A549 (cell line): ENCODE measurements around the gene NGFR. TPM values are rescaled to one million over a fixed set of nuclear protein-coding genes. Genes with fewer than 3 reads are reported as not detected.

Experiments
- ATAC-seq, 2 experiments: fragments of 200-7000 bp in 1 of 2; fragments of >200 bp in 1 of 2; cut with Nextera tagmentation in 1 of 2; cut with Tn5 transposase in 1 of 2; 3 replicates each; pipeline versions ENCODE4 v1.8.0 to v1.9.1; 2018 to 2020; ENCODE audit warnings: mild to moderate bottlenecking in 1 of 2, moderate library complexity in 1 of 2
- CTCF ChIA-PET: fragments of 300-600 bp; sonication (Branson Sonifier 250); formaldehyde crosslinking; extraction: SDS; loops from one replicate; lab custom pipeline; 2021; ENCODE audit warnings: antibody characterized with exemption, inconsistent platforms; lab: Yijun Ruan, JAX
- POLR2A ChIA-PET: fragments of 350-600 bp; formaldehyde crosslinking; extraction: SDS; loops from one replicate; lab custom pipeline; 2021; ENCODE audit warnings: antibody characterized with exemption, inconsistent platforms; lab: Yijun Ruan, JAX
- DNase-seq, 2 experiments: peaks; one replicate each; pipeline versions ENCODE4 v3.0.0 to v3.0.0-alpha.2; 2011 to 2016; ENCODE audit warnings: low read depth in 1 of 2, low spot score in 1 of 2
- FAIRE-seq: peaks from 2 replicates; lab custom pipeline; 2011; peaks lifted over from hg19 to GRCh38; lab: Jason Lieb, UNC
- H3K27ac ChIP-seq, 2 experiments: fragments of >200 bp; sonication (Bioruptor Twin); formaldehyde crosslinking; 3 replicates each; pipeline ENCODE4 v1.5.1; 2016 to 2017
- H3K4me1 ChIP-seq: fragments of >200 bp; sonication (Bioruptor Twin); formaldehyde crosslinking; 3 replicates; pipeline ENCODE4 v1.6.1; 2016
- H3K4me2 ChIP-seq: fragments of >200 bp; sonication (Bioruptor Twin); formaldehyde crosslinking; 3 replicates; pipeline ENCODE4 v1.6.1; 2016
- H3K4me3 ChIP-seq: fragments of >200 bp; sonication (Bioruptor Twin); formaldehyde crosslinking; 3 replicates; pipeline ENCODE4 v1.5.1; 2016
- H3K9me3 ChIP-seq: fragments of >200 bp; sonication (Bioruptor Twin); formaldehyde crosslinking; 3 replicates; pipeline ENCODE4 v1.6.1; 2016
- BCL3 ChIP-seq: fragments of >200 bp; sonication (Bioruptor Twin); formaldehyde crosslinking; IDR thresholded peaks from 3 replicates; pipeline ENCODE4 v1.6.1; 2016
- CBX8 ChIP-seq: fragments of 200-600 bp; sonication (generic); IDR thresholded peaks from 2 replicates; pipeline ENCODE4 v1.6.1; 2016
- CHD4 ChIP-seq: fragments of 200-600 bp; sonication (generic); IDR thresholded peaks from 2 replicates; pipeline ENCODE4 v1.6.1; 2016; ENCODE audit warnings: antibody characterized with exemption, mild to moderate bottlenecking, borderline replicate concordance
- EHF ChIP-seq: fragments of 250-450 bp; sonication (Bioruptor Pico); IDR thresholded peaks from 2 replicates; pipeline ENCODE4 v1.5.0; 2020; ENCODE audit warnings: mild to moderate bottlenecking
- FOXS1 ChIP-seq: fragments of 250-450 bp; sonication (Bioruptor Pico); IDR thresholded peaks from 2 replicates; pipeline ENCODE4 v1.5.0; 2020; ENCODE audit warnings: mild to moderate bottlenecking, moderate library complexity
- HES2 ChIP-seq: fragments of >200 bp; sonication (Bioruptor Twin); formaldehyde crosslinking; IDR thresholded peaks from 2 replicates; pipeline ENCODE4 v1.6.1; 2016
- HMGXB4 ChIP-seq: fragments of 250-450 bp; sonication (Bioruptor Pico); IDR thresholded peaks from 2 replicates; pipeline ENCODE4 v1.5.0; 2021; ENCODE audit warnings: mild to moderate bottlenecking, moderate library complexity, borderline replicate concordance
- MAZ ChIP-seq: fragments of 150-350 bp; IDR thresholded peaks from 2 replicates; pipeline ENCODE4 v1.6.1; 2014; ENCODE audit warnings: antibody characterized with exemption, low read depth, low read length, borderline replicate concordance
- RARB ChIP-seq: fragments of 250-450 bp; sonication (Bioruptor Pico); IDR thresholded peaks from 2 replicates; pipeline ENCODE4 v1.8.0; 2021; ENCODE audit warnings: mild to moderate bottlenecking, moderate library complexity
- RCOR1 ChIP-seq: fragments of 150-350 bp; IDR thresholded peaks from 2 replicates; pipeline ENCODE4 v1.6.1; 2014; ENCODE audit warnings: antibody characterized with exemption, low read length, low read depth
- RNF2 ChIP-seq: fragments of 200-600 bp; sonication (generic); IDR thresholded peaks from 2 replicates; pipeline ENCODE4 v1.6.1; 2016; ENCODE audit warnings: low read depth, mild to moderate bottlenecking, antibody characterized with exemption, moderate library complexity, borderline replicate concordance
- SMC3 ChIP-seq: fragments of >200 bp; sonication (Bioruptor Twin); formaldehyde crosslinking; IDR thresholded peaks from 3 replicates; pipeline ENCODE4 v1.6.1; 2018; ENCODE audit warnings: inconsistent platforms
- TFCP2L1 ChIP-seq: fragments of 250-450 bp; sonication (Bioruptor Pico); IDR thresholded peaks from 2 replicates; pipeline ENCODE4 v1.5.0; 2021; ENCODE audit warnings: mild to moderate bottlenecking
- WGBS: methylation state at CpG from one replicate; pipeline ENCODE4 v1.1.6; 2017; ENCODE audit errors: missing lambda C conversion rate; 5-methylcytosine and 5-hydroxymethylcytosine counted together
- polyA plus RNA-seq, 4 experiments: library from polyadenylated mRNA; depleted of rRNA in 3 of 4; stranded (reverse); fragments of >200 nt; fragmentation: RNase III in 1 of 4; extraction: RNeasy Plus Mini Kit Qiagen cat#74134 plus additional on column Dnase treatment in 1 of 4; gene quantifications; 2 replicates in 3 of 4; 3 replicates in 1 of 4; pipeline ENCODE4 v1.2.3, GENCODE V29; 2011 to 2017

NGFR gene
- polyA plus RNA-seq, 2 of the 4 experiments (the other 2 are of a cell fraction): 0.13 to 0.18 TPM

GRCh38 chr17:49516180-49516579 is 21.1 kb downstream of the NGFR start:
- no peak overlapping the region for H3K4me2 ChIP-seq
- CTCF ChIA-PET: interaction anchor here (1.0 to 15.6 kb wide), 7 partner anchors 10 to 108 kb away, joined by 3 to 214 read pairs (median 5); partner anchors contain the start of gene NGFR
- TF ChIP-seq RARB (CRISPR knock-in tag) (no peak), MAZ (no peak), FOXS1 (no peak), BCL3 (no peak), CHD4 (no peak), EHF (CRISPR knock-in tag) (no peak), TFCP2L1 (CRISPR knock-in tag) (no peak)
- H3K27ac ChIP-seq: no peak overlapping the region
- WGBS: 65% methylated on average over 5 of the region's 5 CpGs
- H3K9me3 ChIP-seq: no peaks in the 10 kb centered on the region
- ATAC-seq (no peak), FAIRE-seq (no peak), DNase-seq (no peak)
- POLR2A ChIA-PET: no interaction called here
- 0 out of 3 replicates have a peak, but pooled peaks cover 6% of the 10 kb centered on the region for H3K4me1 ChIP-seq
- no peak overlapping the region for H3K4me3 ChIP-seq

- ChIA-PET CTCF (interaction anchor here (1.1 to 13.7 kb wide), 3 partner anchors 38 to 480 kb away, joined by 3 to 159 read pairs (median 17); no protein-coding TSS in a partner anchor), POLR2A (no interaction called here)
- Histone ChIP-seq H3K4me2 (no peak overlapping the region), H3K9me3 (no peaks in the 10 kb centered on the region), H3K27ac (no peak overlapping the region), H3K4me1 (0 out of 3 replicates have a peak, but pooled peaks cover 6% of the 10 kb centered on the region), H3K4me3 (no peak overlapping the region)
- DNase-seq (no peak), FAIRE-seq (no peak), ATAC-seq (no peak)
- TF ChIP-seq SMC3 (no peak), RNF2 (no peak)
- 62% methylated on average over 6 of the region's 6 CpGs for WGBS
Measured at GRCh38 chr17:49518346-49519078, 23.4 kb downstream of the NGFR start.

- POLR2A ChIA-PET: no interaction called here
- WGBS: 69% methylated on average over 7 of the region's 7 CpGs
Measured at GRCh38 chr17:49519781-49520180, 24.7 kb downstream of the NGFR start.

More at GRCh38 chr17:49519781-49520180, 24.7 kb downstream of the NGFR start:
- no peak overlapping the region for H3K4me3 ChIP-seq
- no peak overlapping the region for H3K4me2 ChIP-seq
- H3K4me1 ChIP-seq: 0 out of 3 replicates have a peak, but pooled peaks cover 6% of the 10 kb centered on the region
- no peak overlapping the region for H3K27ac ChIP-seq
- DNase-seq: no peak
- TF ChIP-seq HES2 (no peak), CBX8 (no peak), HMGXB4 (CRISPR knock-in tag) (no peak), RCOR1 (no peak), MAZ (no peak)
- TF ChIP-seq, all 56 proteins: peak for 0
- no peaks in the 10 kb centered on the region for H3K9me3 ChIP-seq
- FAIRE-seq (no peak), ATAC-seq (no peak)
- CTCF ChIA-PET: interaction anchor here (0.5 to 2.9 kb wide), 8 partner anchors 9 to 479 kb away, joined by 3 to 17 read pairs (median 6); no protein-coding TSS in a partner anchor
